GM12874 (cell line): ENCODE results near the gene PCAT7.

ENCODE experiments used
- TF ChIP-seq, protein P1 (sequence below): IDR thresholded peaks from 2 replicates; pipeline ENCODE4 v1.5.1; 2011; ENCODE audit warnings: low read depth, mild to moderate bottlenecking, control low read depth, low read length, moderate library complexity; ENCODE audit not compliant: insufficient read depth

PCAT7 gene

DNA sequence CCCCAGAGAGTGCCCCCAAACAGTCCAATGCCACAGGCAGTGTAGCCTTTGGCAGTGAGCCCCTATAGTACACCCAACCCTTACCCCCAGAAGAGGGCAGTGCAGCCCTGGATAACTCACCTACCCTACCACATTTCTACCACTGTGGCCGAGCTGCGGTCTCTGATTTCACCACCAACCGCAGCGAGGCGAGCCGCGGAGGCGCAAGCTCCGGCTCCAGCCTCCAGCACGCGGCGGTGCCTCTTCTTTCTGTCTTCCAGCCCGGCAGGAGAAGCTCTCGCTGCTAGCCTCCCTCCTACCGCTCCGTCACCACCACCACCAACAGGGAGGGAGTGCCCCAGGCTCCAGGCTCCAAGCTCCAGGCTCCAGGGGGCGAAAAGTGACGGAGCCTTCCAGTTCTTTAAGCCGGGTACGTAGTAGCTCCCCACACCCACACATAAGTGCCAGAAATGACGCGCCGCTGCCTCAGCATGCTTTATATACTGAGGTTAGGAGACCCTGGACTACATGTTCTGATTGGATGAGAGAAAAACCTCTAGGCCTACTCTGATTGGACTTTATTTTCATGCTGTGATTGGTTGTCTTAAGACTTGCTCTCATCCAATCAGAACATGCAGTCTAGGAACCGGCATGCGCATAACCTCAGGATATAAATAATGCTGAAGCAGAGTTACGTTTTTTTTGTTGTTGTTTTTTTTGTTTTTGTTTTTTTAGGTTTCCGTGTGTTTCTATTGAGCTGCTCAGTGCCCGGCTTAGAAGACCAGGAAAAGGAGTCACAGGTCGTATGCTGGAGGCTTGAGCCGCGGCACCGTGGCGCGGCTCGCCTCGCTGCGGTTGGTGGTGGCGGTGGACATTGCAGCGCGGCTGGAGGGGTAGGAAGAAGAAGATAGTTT, at the start of gene PCAT7:
TSS of gene PCAT7 (plus strand) at position 645 of the 893 bp plus-strand sequence.
- TF ChIP-seq, protein P1, sequence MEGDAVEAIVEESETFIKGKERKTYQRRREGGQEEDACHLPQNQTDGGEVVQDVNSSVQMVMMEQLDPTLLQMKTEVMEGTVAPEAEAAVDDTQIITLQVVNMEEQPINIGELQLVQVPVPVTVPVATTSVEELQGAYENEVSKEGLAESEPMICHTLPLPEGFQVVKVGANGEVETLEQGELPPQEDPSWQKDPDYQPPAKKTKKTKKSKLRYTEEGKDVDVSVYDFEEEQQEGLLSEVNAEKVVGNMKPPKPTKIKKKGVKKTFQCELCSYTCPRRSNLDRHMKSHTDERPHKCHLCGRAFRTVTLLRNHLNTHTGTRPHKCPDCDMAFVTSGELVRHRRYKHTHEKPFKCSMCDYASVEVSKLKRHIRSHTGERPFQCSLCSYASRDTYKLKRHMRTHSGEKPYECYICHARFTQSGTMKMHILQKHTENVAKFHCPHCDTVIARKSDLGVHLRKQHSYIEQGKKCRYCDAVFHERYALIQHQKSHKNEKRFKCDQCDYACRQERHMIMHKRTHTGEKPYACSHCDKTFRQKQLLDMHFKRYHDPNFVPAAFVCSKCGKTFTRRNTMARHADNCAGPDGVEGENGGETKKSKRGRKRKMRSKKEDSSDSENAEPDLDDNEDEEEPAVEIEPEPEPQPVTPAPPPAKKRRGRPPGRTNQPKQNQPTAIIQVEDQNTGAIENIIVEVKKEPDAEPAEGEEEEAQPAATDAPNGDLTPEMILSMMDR, result peak; percentile 37

DNA sequence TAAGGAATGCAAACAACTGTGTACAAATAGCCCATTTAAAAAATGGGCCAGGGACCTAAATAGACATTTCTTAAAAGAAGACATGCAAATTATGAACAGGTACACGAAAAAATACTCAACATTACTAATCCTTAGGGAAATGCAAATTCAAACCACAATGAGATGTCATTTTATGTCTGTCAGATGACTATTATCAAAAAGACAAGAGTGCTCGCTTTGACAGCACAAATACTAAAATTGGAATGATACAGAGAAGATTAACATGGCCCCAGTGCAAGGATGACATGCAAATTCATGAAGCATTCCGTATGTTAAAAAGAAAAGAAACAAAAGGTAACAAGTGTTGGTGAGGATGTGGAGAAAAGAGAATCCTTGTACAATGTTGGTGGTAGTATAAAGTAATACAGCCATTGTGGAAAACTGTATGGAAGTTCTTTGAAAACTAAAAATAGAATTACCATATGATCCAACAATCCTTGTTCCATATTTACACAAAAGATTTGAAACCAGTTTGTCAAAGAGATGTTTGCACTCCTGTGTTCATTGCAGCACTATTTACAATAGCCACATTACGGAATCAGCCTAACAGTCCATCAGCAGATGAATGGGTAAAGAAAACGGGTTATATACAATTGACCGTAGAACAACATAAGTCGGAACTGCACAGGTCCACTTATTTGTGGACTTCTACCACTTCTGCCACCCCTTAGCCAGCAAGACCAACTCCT, 47.2 kb upstream of the PCAT7 start:
- TF ChIP-seq, protein P1, result no peak

DNA sequence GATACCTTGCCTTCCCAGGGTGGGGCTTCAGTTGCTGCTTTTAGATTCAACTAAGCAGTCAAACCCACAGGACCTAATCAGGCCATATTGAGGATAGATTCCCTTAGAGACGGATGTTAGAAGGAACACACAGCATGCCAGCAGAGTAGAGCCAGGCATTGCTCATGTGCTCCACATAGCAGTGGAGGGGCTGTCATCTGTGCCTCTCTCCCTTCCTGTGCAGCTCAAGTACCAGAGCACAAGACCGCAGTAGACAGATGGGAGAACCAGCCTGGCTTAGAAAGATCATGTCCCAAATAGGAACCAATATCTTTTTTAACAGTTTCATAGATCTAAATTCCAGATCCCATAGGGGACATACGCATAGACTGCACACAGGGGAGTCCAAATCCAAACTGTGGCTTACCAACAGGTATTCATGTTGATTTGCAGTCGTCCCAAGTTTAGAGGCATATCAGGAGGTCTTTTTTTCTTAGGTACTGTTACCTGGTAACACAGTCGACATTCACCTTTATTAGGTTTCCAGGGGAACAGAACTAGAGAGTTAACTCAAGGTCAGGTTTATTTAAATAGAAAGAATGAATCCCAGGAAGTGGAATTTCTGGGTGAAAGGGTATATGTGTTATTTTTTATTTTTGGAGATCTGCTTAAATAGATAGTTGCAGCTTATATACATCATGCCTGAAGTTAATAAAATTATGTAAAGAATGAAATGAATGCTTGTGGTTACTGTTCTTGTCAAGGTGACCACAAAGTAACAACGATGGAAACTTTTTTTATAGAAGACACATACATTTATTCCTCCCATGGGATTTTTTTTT, 43.5 kb upstream of the PCAT7 start:
- TF ChIP-seq, protein P1, result no peak

DNA sequence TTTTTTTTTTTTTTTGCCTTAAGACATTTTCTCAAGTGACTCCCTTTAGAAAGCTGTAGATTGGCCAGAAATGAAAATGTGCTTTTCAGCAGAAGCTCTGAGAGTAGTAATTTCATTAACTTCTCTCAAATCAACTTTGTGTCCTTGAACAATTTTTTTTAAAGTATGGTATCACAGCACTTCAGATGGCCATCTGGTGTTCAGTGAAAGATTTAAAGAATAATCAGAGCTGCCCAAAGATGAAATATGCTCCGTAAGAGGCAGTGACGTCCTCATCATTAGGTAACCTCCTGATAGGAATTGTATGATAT, 43.0 kb upstream of the PCAT7 start:
- TF ChIP-seq, protein P1, result no peak

DNA sequence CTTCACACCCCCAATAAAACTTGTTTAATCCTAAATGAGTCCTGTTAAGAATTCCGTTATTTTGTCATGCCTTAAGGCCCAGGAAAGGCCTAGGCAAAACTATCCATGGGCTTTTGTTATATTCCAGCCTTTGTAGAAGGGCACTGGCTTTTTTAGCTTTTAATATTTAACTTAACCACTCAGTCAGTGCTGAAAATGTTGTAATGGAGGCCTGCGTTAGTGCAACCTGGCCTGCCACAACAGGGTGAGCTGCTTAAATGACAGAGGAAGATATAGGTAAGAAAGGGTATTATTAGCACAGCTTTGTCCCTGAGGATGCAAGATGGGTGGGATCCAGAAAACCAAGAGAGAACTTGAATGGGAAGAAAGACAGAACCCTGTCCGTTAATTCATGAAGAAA, 40.2 kb upstream of the PCAT7 start:
- TF ChIP-seq, protein P1, result no peak

DNA sequence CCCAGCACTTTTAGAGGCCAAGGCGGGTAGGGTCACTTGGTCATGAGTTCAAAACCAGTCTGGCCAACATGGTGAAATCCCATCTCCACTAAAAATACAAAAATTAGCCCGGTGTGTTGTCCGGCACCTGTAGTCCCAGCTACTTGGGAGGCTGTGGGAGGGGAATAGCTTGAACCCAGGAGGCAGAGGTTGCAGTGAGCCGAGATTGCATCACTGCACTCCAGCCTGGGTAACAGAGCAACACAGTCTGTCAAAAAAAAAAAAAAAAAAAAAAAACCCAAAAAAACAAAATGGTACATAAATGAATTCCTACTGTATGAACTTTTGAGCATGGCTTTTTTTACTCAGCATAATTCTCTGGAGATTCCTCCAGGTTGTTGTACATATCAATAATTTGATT, 37.6 kb upstream of the PCAT7 start:
- TF ChIP-seq, protein P1, result no peak

DNA sequence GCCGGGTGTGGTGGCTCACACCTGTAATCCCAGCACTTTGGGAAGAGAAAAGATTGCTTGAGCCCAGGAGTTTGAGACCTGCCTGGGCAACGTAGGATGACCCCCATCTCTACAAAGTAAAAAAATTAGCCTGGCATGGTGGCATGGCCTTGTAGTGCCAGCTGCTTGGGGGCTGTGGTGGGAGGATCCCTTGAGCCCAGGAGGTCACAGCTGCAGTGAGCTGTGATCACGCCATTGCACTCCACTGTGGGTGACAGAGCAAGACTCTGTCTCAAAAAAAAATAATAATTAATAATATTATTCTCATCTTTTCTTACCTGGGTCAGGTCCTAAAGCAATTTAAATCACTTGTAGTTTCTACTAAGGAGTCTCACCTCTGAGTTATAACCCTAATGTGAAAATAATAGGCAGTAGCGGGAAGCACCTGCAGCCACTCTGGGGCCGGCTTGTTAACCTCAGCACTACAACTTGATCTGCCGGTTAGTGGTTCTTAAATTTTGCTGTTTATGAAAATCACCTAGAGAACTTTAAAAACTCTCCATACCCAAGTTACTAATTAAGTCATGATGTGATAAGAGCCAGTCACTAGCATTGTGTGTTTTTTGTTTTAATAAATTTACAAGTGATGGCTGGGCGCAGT, 29.4 kb upstream of the PCAT7 start:
- TF ChIP-seq, protein P1, result no peak
